Right forelimb (tissue), 1 donor: ENCODE results near the gene ORM2.

Experiments
- DNase-seq: peaks from one replicate; pipeline ENCODE4 v3.0.0-alpha.2; 2018

Gene ORM2

DNA sequence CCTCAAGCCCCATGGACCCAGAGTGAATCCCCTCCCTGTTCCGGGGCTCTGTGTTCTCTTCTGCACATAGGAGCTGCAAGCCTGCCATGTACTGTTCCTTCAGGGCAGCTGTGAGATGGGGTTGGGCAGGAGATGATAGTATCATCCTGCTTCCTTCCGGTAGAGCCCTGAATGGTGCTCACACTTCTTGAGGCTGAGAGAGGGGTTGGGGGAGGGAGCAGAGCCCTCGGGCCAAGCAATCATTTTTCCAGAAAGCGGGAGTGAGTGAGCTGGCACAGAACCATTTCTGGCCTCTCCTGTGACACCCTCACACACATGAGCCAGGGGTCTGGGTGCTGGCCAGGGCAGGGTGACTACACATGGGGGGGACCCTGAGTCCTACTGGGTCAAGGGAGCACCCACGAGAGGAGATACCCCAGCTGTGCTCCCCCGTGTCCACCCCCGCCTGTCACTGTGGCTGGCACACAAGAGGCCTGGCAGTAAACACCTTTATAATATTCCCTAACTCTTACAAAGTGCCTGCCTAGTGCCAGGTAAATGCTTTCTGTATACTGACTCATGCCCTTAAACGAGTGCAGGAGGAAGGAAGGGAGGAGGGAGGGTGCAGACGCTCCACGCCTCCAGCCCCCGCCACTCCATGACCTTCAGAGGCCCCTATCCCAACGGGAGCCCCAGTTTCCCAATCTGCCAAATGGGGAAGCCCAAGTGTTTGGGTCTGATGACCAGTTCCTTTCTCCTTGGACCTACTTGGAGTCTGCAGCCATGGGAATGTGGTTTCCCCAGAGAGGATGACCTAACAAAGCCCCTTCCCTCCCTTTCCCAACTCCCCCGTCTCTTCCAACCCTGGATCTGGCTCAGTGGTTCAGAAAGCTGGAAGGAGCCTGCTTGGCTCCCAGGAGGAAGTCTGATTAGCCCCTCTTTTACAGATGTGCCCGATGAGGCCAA, 42.6 kb downstream of the ORM2 start:
- DNase-seq = no peak

DNA sequence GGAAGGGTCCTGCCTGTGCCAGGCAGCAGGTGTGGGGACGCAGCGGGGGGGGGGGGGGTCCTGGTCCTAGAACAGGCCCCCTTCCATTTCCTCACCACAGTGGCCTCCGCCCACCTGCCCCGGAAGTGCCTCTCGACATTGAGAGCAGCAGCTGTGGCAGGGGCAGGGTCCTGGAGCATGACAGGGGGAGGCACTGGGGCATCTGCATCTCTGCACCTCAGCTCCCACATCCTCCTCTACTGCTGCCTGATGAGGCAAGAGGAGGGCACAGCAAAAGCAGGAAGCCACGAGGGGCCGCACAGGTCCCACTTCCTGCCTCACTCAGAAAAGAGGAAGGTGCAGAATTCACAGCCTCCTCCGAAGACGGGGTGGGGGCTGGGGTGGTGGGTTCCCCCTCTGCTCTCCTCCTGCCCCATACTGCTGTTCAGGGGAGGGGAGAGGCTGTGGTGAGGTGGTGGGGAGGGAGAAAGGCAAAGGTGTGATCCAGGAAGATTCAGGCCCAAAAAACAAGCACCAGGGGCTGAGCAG, 43.3 kb downstream of the ORM2 start:
- no peak for DNase-seq

DNA sequence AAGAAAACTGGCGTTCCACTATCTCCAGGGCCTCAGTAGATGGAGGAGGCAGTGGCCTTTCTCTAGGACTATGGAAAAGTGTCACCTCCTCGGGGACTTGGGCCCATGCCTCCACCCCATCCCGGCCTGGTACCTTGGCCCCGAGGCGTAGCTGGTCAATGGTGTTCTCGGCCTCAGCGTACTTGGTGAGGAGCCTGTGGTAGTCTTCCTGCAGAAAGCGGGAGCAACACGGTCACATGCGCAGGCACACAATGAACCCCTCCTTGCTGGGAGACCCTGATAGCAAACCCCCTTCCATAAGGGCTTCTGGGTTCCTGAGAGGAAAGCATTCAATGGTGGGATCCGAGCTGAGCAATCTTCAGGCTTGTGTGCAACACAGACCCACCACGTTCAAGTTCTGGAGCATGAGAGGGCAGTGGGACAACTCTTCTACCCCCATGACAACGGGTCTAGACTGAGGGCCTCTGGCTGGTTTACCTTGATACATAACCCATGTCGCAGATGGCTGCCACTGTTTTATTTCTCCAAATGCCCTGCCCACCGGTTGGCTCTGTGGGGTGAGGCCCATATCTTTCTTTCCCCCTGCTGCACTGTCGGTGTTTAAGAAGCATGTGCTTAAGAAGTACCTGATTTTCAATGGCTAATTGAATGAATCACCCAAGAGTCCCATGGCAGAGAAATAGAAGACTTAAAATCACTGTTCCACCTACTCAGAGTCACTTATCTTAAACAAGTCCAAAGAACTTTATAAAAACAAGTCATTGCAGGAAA, 44.5 kb downstream of the ORM2 start:
- no peak for DNase-seq

DNA sequence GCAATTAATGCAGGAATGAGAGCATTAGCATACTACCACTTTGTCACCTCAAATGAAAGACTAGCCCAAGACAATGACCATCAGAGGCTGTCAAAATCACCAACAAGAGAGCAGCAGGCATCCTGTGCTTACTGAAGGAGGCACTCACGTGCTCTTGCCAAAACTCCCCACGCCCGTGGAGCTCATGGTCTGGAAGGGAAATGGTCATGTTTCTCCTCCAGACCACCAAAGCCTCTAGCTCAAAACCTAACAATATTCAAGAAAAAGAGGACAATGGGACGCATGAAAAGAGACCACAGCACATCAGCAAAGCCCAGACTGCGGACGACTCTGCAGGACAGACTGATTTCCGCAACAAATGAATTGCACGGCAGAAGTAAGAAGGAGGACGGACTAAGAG, 45.3 kb downstream of the ORM2 start:
- DNase-seq = no peak

DNA sequence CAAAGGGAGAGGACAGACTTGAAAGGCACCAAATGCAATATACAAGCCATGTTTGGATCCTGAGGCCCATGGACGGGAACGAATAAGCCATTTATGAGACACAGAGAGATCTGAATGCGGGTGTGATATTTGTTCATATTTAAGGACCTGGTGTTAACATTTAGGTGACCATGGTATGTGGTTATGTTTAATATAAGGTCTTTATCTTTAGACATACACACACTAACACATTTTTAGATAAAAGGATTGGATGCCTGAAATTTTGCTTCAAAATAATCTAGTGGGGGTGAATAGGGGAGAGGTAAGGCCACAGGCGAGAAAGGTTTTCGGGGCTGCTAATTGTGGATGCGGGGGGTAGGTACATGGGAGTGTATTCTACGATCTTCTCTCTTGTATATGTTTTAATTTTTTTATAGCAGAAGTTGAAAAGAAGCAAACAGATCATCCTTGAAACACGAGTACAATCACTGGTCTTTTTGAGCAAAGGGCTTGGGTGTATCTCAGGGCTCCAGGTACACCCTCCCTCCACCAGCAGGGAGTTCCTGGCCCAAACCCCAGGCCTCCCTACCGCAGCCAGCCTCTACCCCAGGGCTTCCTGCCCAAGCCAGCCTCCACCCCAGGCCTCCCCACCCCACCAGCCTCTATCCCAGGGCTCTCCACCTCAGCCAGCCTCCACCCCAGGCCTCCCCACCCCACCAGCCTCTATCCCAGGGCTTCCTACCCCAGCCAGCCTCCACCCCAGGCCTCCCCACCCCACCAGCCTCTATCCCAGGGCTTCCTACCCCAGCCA, 45.9 kb downstream of the ORM2 start:
- no peak for DNase-seq

DNA sequence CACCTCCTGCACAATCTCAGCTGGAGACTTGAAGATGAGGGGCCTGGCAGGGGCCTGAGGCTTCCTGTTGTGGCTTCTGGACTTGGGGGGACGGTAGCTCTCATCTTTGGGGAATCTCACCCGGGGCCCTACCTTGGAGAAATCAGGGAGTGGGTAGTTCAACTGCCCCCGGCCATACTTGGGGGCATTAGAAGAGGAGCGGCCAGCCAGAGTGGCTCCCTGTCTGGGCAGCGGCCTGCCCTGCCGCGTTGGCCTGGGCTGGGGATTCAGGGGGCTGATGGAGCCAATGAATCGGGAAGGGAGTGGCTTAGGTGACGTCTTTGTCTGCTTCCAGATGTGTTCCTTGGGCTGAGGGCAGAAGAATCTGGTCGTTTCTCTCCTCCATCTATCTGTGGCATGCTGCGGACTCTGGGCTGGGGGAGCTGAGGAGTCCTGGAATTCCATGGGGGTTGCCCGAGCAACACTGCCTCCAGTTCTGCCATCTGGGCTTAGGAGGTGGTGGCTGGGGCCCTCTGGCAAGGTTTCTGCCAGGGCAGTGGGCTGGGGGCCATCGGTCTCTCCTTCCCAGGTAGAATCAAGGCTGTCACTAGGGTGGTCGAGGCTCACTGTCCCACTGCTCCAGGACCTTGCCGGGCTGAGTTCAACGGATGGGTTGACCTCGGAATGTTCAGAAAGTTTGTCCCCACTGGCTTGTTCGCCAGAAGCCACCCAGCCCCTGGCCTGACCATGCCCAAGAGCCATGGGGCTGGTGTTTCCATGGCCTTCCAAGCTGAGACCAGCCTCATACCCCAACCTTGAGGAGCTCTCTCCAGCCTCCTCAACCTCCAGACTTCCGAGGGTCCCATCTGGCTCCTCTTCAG, 47.1 kb downstream of the ORM2 start:
- no peak for DNase-seq

DNA sequence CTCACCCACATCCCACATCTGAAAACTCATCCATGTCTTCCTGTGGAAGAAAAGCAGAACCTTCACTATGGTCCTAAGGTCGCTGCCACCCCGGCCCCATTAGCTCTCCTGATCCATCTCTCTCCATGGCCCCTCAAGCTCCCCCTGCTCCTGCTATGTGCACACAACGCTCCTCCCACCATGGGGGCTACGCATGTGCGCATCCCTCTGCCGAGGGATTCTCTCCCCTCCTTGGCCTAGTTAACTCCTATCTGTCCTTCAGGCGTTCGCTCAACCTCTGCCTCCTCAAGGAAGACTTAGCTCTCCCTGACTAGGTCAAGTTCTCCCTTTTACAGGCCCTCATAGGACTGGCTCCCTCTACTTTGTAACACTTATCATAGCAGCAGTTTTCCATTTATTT, 48.3 kb downstream of the ORM2 start:
- no peak for DNase-seq

DNA sequence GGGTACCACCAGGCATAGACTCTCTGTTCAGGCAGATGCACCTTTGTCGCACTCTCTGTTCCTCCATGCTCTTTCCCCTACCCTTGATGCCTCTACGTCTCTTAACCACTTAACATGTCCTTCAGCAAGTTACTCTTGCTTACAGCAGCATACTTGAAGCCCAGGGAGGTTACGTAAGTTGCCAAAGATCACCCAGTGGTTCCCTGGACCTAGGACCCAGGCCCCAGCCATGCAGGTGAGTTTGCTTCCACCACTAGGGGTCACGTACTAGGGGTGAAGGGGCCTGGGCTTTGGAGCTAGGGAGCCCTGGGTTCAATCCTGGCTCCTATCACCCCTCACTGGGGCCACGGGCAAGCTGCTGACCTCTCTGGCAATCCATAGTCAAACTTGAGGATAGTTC, 49.2 kb downstream of the ORM2 start:
- no peak for DNase-seq
